Choroid plexus epithelial cell (primary cell): Measurements from ENCODE around the gene FGF12.

Experiments used
- DNase-seq: peaks from one replicate; pipeline ENCODE4 v3.0.0-alpha.2; 2010; ENCODE audit warnings: low read depth
- H3K4me3 ChIP-seq: 2 replicates; pipeline ENCODE4 v1.5.1; 2011; ENCODE audit warnings: low read depth, mild to moderate bottlenecking, control low read depth, low read length, moderate library complexity
- CTCF ChIP-seq: conservative IDR thresholded peaks from 2 replicates; pipeline ENCODE4 v1.5.1; 2011; ENCODE audit warnings: low read depth, mild to moderate bottlenecking, control low read depth, inconsistent platforms, low read length, moderate library complexity

FGF12 gene

GRCh38 chr3:192186498-192186897 lies 540.8 kb downstream of the FGF12 start:
- no peak overlapping the region for H3K4me3 ChIP-seq
- no peak for DNase-seq

GRCh38 chr3:192186045-192186444 lies 541.3 kb downstream of the FGF12 start:
- H3K4me3 ChIP-seq = no peak overlapping the region
- no peak for TF ChIP-seq CTCF
- no peak for DNase-seq

More at GRCh38 chr3:192186498-192186897, 540.8 kb downstream of the FGF12 start:
- no peak for TF ChIP-seq CTCF

GRCh38 chr3:192183109-192183508 lies 544.2 kb downstream of the FGF12 start:
- TF ChIP-seq CTCF = no peak
- H3K4me3 ChIP-seq = no peak overlapping the region
- DNase-seq = no peak

GRCh38 chr3:192181151-192181550 lies 546.2 kb downstream of the FGF12 start:
- no peak overlapping the region for H3K4me3 ChIP-seq
- DNase-seq = no peak
- no peak for TF ChIP-seq CTCF

GRCh38 chr3:192177383-192177782 lies 550.0 kb downstream of the FGF12 start:
- no peak for DNase-seq
- no peak overlapping the region for H3K4me3 ChIP-seq
- TF ChIP-seq CTCF = no peak

- no peak for DNase-seq
- TF ChIP-seq CTCF = no peak
- no peak overlapping the region for H3K4me3 ChIP-seq
Observed at GRCh38 chr3:192174283-192174682, 553.1 kb downstream of the FGF12 start.

GRCh38 chr3:192171213-192171612 lies 556.1 kb downstream of the FGF12 start:
- H3K4me3 ChIP-seq = no peak overlapping the region
- no peak for TF ChIP-seq CTCF
- no peak for DNase-seq
